ENCODE results near the gene ZNF831. TPM values are rescaled to one million over a fixed set of nuclear protein-coding genes. Genes with fewer than 3 reads are reported as not detected.

Gene ZNF831
- polyA plus RNA-seq, 1 of the 3 experiments (the other 2 are of a cell fraction), result not detected

DNA sequence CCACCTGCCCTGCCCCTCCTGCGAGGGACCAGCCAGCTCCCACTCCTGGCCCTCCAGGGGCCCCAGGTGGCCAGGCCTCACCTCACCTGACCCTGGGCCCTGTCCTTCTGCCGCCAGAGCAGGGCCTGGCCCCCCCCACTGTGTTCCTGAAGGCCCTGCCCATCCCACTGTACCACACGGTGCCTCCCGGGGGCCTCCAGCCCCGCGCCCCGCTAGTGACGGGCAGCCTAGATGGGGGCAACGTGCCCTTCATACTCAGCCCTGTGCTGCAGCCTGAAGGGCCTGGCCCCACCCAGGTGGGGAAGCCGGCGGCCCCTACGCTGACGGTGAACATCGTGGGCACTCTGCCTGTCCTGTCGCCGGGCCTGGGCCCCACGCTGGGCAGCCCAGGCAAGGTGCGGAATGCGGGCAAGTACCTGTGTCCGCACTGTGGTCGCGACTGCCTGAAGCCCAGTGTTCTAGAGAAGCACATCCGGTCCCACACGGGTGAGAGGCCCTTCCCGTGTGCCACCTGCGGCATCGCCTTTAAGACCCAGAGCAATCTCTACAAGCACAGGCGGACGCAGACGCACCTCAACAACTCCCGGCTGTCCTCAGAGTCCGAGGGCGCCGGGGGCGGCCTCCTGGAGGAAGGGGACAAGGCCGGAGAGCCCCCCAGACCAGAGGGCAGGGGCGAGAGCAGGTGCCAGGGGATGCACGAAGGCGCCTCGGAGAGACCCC, 27.6 kb downstream of the ZNF831 start:
- Histone ChIP-seq H3K4me2 (no peak overlapping the region), H3K9ac (no peak overlapping the region), H3K79me2 (ENCODE audit: insufficient read depth) (no peaks in the 10 kb centered on the region), H3K9me3 (no peaks in the 10 kb centered on the region), H2AFZ (ENCODE audit: low read depth) (no peak overlapping the region), H3K36me3 (replicated peaks in 1 of 2; ENCODE audit: control insufficient read depth in 1 of 2, insufficient read depth in 2 of 2, low read length in 1 of 2) (no peaks in the 10 kb centered on the region), H3K27ac (ENCODE audit: low read depth in 2 of 2, low read length in 1 of 2) (no peak overlapping the region), H3K4me3 (ENCODE audit: low read depth in 2 of 2, low read length in 1 of 2) (no peak overlapping the region), H3K4me1 (ENCODE audit: control insufficient read depth in 1 of 2, insufficient read depth in 2 of 2, low read depth in 1 of 2, low read length in 1 of 2) (no peaks in the 10 kb centered on the region), H3K27me3 (ENCODE audit: insufficient read depth) (no peaks in the 10 kb centered on the region), H3K9me2 (no peaks in the 10 kb centered on the region), H4K20me1 (ENCODE audit: insufficient read depth) (no peaks in the 10 kb centered on the region), H3F3A (replicated peaks; ENCODE audit: insufficient read depth) (no peaks in the 10 kb centered on the region)
- ChIA-PET CTCF (no interaction called here), POLR2A (no interaction called here)
- TF ChIP-seq SMC3 (IDR thresholded peaks at IDR 0.05; ENCODE audit: low read depth, low read length) (no peak), CHD2 (IDR thresholded peaks at IDR 0.05; ENCODE audit: low read length, partially characterized antibody) (no peak), YY1 (IDR thresholded peaks at IDR 0.05; ENCODE audit: low read depth) (no peak), JUND (IDR thresholded peaks at IDR 0.05) (no peak)
- no peak for DNase-seq
- 72% methylated on average over 19 of the region's 40 CpGs for WGBS (ENCODE audit: low lambda C conversion rate)

DNA sequence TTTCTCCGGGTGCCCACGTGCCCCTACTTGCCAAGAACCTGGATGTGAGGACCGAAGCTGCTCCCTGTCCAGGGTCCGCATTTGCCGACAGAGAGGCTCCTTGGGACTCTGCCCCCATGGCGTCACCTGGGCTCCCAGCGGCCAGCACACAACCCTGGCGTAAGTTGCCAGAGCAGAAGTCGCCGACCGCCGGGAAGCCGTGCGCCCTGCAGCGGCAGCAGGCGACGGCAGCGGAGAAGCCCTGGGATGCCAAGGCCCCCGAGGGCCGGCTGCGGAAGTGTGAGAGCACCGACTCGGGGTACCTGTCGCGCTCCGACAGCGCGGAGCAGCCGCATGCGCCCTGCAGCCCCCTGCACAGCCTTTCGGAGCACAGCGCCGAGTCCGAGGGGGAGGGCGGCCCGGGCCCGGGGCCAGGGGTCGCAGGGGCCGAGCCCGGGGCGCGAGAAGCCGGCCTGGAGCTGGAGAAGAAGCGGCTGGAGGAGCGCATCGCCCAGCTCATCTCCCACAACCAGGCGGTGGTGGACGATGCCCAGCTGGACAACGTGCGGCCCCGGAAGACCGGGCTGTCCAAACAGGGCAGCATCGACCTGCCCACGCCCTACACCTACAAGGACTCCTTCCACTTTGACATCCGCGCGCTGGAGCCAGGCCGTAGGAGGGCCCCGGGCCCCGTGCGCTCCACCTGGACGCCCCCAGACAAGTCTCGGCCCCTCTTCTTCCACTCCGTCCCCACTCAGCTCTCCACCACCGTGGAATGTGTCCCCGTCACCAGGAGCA, 28.3 kb downstream of the ZNF831 start:
- POLR2A ChIA-PET, result no interaction called here
- H3K9ac ChIP-seq, result no peak overlapping the region
- 79% methylated on average over 41 of the region's 66 CpGs for WGBS (ENCODE audit: low lambda C conversion rate)
- TF ChIP-seq RFX5 (IDR thresholded peaks at IDR 0.05; ENCODE audit: low read length) (no peak), SIN3A (IDR thresholded peaks at IDR 0.05; ENCODE audit: borderline replicate concordance, low read depth, low read length) (no peak), TAF1 (IDR thresholded peaks at IDR 0.05; ENCODE audit: borderline replicate concordance, low read depth, low read length) (no peak), ELF1 (IDR thresholded peaks at IDR 0.05) (no peak), EP300 (IDR thresholded peaks at IDR 0.05; ENCODE audit: borderline replicate concordance in 1 of 2, low read depth in 1 of 2, low read length in 1 of 2) (no peak), TCF12 (IDR thresholded peaks at IDR 0.05) (no peak), CHD2 (IDR thresholded peaks at IDR 0.05; ENCODE audit: low read length, partially characterized antibody) (no peak), MXI1 (IDR thresholded peaks at IDR 0.05; ENCODE audit: low read depth, low read length) (no peak), EZH2phosphoT487 (IDR thresholded peaks at IDR 0.05; ENCODE audit: borderline replicate concordance, low read depth) (no peak), NRF1 (IDR thresholded peaks at IDR 0.05; ENCODE audit: low read depth, low read length) (no peak), FOXM1 (IDR thresholded peaks at IDR 0.05; ENCODE audit: low read depth) (no peak), GATA2 (CRISPR knock-in tag; IDR thresholded peaks at IDR 0.05) (no peak), FOSL2 (IDR thresholded peaks at IDR 0.05; ENCODE audit: borderline replicate concordance, low read depth) (no peak)
- TF ChIP-seq, protein P1, sequence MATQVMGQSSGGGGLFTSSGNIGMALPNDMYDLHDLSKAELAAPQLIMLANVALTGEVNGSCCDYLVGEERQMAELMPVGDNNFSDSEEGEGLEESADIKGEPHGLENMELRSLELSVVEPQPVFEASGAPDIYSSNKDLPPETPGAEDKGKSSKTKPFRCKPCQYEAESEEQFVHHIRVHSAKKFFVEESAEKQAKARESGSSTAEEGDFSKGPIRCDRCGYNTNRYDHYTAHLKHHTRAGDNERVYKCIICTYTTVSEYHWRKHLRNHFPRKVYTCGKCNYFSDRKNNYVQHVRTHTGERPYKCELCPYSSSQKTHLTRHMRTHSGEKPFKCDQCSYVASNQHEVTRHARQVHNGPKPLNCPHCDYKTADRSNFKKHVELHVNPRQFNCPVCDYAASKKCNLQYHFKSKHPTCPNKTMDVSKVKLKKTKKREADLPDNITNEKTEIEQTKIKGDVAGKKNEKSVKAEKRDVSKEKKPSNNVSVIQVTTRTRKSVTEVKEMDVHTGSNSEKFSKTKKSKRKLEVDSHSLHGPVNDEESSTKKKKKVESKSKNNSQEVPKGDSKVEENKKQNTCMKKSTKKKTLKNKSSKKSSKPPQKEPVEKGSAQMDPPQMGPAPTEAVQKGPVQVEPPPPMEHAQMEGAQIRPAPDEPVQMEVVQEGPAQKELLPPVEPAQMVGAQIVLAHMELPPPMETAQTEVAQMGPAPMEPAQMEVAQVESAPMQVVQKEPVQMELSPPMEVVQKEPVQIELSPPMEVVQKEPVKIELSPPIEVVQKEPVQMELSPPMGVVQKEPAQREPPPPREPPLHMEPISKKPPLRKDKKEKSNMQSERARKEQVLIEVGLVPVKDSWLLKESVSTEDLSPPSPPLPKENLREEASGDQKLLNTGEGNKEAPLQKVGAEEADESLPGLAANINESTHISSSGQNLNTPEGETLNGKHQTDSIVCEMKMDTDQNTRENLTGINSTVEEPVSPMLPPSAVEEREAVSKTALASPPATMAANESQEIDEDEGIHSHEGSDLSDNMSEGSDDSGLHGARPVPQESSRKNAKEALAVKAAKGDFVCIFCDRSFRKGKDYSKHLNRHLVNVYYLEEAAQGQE (IDR thresholded peaks at IDR 0.05; ENCODE audit: low read depth, low read length), result no peak
- TF ChIP-seq, protein P2, sequence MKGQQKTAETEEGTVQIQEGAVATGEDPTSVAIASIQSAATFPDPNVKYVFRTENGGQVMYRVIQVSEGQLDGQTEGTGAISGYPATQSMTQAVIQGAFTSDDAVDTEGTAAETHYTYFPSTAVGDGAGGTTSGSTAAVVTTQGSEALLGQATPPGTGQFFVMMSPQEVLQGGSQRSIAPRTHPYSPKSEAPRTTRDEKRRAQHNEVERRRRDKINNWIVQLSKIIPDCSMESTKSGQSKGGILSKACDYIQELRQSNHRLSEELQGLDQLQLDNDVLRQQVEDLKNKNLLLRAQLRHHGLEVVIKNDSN (IDR thresholded peaks at IDR 0.05; ENCODE audit: borderline replicate concordance, low read depth), result no peak
- TF ChIP-seq, protein P3, sequence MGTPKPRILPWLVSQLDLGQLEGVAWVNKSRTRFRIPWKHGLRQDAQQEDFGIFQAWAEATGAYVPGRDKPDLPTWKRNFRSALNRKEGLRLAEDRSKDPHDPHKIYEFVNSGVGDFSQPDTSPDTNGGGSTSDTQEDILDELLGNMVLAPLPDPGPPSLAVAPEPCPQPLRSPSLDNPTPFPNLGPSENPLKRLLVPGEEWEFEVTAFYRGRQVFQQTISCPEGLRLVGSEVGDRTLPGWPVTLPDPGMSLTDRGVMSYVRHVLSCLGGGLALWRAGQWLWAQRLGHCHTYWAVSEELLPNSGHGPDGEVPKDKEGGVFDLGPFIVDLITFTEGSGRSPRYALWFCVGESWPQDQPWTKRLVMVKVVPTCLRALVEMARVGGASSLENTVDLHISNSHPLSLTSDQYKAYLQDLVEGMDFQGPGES (IDR thresholded peaks at IDR 0.05; ENCODE audit: low read depth, low read length), result no peak

More for the DNA sequence above, 28.3 kb downstream of the ZNF831 start:
- Histone ChIP-seq H4K20me1 (ENCODE audit: insufficient read depth) (no peaks in the 10 kb centered on the region), H3K36me3 (replicated peaks in 1 of 2; ENCODE audit: control insufficient read depth in 1 of 2, insufficient read depth in 2 of 2, low read length in 1 of 2) (no peaks in the 10 kb centered on the region), H3K9me2 (no peaks in the 10 kb centered on the region), H3K9me3 (no peaks in the 10 kb centered on the region), H3K27me3 (ENCODE audit: insufficient read depth) (no peaks in the 10 kb centered on the region), H3K4me2 (no peak overlapping the region), H3K4me1 (ENCODE audit: control insufficient read depth in 1 of 2, insufficient read depth in 2 of 2, low read depth in 1 of 2, low read length in 1 of 2) (no peaks in the 10 kb centered on the region), H2AFZ (ENCODE audit: low read depth) (no peak overlapping the region), H3K79me2 (ENCODE audit: insufficient read depth) (no peaks in the 10 kb centered on the region), H3K27ac (ENCODE audit: low read depth in 2 of 2, low read length in 1 of 2) (no peak overlapping the region), H3K4me3 (ENCODE audit: low read depth in 2 of 2, low read length in 1 of 2) (no peak overlapping the region), H3F3A (replicated peaks; ENCODE audit: insufficient read depth) (no peaks in the 10 kb centered on the region)
- CTCF ChIA-PET, result no interaction called here
- no peak for DNase-seq
